GM21526 (cell line): ENCODE measurements around the gene STKLD1.
"Not testable (repeated sequence)": the region's sequence is repeated elsewhere in the genome, so short reads cannot be mapped to it uniquely, and the experiment has no call there.

ENCODE experiments used
- ATAC-seq: cut with Tn5 transposase; IDR thresholded peaks from one replicate; pipeline ENCODE4 v1.9.1; 2021; ENCODE audit warnings: moderate library complexity; ENCODE audit not compliant: unreplicated experiment, low FRiP score

Gene STKLD1

DNA sequence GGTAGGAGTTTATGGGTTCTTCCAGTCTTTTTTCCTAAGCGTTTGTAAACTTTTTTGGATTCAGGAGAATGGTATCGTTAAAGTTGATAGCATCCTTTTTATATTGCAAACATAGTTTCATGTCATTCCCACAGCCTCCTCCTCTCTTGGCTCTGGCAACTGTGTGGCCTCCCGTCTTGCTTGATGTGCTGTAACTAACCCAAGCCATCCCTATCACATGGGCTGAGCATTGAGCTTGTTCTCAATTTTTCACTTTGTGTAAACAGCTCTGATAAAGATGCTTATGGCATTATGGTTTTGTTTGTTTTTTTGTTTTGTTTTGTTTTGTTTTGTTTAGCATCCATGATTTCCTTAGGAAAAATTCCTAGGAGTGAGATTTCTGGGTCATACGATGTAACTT is 4.6 kb downstream of the STKLD1 start:
- no peak for ATAC-seq

DNA sequence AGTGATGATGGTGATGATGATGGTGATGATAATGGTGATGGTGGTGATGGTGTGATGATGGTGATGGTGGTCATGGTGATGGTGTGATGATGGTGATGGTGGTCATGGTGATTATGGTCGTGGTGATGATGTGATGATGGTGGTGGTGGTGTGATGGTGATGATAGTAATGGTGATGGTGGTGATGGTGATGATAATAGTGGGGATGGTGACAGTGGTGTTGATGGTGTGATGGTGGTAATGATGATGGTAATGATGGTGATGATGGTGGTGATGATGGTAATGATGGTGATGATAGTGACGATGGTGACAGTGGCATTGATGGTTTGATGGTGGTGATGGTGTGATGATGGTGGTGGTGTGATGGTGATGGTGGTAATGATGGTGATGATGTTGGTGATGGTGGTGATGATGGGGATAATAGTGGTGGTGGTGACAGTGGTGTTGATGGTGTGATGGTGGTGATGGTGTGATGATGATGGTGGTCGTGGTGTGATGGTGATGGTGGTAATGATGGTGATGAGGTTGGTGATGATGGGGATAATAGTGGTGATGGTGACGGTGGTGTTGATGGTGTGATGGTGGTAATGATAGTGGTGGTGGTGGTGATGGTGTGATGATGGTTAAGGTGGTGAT is 6.5 kb downstream of the STKLD1 start:
- no peak for ATAC-seq

DNA sequence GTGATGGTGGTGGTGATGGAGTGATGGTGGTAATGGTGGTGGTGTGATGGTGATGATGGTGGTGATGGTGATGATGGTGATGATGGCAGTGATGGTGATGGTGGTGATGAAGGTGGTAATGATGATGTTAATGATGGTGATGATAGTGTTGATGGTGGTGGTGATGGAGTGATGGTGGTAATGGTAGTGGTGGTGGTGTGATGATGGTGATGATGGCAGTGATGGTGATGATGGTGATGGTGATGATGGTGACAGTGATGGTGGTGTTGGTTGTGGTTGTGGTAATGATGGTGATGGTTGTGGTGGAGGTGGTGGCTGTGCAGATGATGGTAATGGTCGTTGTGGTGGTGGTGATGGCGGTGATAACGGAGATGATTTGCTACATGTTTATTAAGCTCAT is 7.3 kb downstream of the STKLD1 start:
- ATAC-seq = no peak

DNA sequence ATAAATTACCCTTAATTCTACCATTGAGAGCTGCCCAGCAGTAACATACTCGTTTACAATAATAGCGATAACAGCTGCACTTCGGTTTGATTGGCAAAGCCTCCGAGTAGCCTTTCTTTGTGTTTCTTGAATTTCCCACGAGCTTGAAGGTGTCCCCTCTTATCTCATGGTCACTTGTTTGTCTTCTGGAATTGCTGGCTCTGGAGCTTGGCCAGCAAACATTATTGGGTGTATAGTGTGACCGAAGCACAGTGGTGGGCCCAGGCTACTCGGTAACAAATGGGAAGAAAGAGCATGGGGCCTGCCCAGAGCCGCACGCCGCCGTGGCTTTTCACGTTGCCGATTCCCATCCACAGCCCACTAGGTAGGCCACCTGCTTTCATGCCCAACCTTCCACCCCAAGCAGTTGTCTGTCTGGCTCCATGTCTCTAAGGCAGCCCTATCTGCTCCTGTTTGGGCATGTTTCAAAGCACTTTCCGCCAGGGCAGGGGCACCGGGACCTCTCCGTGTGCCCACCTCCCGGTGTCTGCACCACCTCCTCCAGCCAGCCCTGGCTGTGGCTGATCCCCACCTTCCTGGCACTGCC is 8.7 kb downstream of the STKLD1 start:
- ATAC-seq = no peak

DNA sequence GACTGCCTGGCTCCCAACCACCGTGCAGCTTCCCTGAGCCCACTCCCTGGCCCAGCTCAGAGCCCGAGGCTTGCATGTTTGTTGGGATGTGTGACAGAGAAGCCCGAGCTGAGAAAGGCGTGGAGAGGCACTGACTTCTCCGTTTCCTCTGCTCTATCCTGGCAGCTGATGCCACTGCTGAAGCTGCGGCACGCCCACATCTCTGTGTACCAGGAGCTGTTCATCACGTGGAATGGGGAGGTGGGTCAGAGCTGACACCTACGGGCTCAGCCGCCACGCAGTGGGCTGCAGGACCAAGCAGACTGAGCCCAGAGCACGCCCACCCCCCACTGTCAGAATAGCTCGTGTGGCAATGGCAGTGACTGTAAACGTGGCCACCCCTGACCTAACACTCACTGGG is 9.3 kb downstream of the STKLD1 start:
- no peak for ATAC-seq

GRCh38 chr9:133386338-133386737 is 10.2 kb downstream of the STKLD1 start:
- ATAC-seq = no peak

DNA sequence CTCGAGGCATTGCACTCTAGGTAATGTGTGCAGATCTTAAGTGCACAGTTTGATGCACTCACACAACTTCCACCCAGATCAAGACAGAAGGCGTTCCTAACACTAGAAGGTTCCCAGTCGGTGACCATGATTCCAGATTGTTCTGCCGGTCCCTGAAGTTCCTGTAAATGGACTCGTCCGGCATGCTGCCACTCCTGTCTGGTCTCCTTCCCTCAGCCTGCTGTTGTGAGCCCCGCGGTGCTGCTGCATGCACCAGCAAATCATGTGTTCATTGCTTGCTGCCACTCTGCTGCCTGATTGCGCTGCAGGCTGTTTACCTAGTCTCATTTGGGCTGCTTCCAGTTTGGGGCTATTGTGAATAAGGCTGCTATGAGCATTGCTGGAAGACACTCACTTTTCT is 11.5 kb downstream of the STKLD1 start:
- ATAC-seq = no peak

GRCh38 chr9:133389025-133389557 is 12.9 kb downstream of the STKLD1 start:
- ATAC-seq = no peak

GRCh38 chr9:133389562-133389961 is 13.4 kb downstream of the STKLD1 start:
- no peak for ATAC-seq

DNA sequence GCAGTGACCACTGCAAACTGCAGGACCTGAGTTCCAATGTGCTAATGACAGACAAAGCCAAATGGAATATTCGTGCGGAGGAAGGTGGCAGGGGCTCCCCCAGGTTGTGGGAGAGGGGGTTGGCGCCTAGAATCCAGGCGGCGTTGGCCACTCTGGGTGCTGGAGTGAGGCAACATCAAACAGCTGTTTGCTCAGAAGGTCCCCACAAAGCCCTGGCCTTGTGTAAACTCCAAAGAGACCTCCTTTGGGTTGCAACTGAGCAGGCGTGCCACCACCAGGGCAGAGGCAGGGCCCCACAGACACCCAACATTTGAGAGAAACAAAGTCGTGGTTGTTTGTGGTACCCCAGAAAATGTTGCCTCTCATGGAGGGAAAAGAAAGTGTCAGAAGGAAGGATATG is 14.5 kb downstream of the STKLD1 start:
- no peak for ATAC-seq

DNA sequence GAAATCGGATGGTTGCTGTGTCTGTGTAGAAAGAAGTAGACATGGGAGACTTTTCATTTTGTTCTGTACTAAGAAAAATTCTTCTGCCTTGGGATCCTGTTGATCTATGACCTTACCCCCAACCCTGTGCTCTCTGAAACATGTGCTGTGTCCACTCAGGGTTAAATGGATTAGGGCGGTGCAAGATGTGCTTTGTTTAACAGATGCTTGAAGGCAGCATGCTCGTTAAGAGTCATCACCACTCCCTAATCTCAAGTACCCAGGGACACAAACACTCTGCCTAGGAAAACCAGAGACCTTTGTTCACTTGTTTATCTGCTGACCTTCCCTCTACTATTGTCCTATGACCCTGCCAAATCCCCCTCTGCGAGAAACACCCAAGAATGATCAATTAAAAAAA is 15.3 kb downstream of the STKLD1 start:
- ATAC-seq = not testable (repeated sequence)

DNA sequence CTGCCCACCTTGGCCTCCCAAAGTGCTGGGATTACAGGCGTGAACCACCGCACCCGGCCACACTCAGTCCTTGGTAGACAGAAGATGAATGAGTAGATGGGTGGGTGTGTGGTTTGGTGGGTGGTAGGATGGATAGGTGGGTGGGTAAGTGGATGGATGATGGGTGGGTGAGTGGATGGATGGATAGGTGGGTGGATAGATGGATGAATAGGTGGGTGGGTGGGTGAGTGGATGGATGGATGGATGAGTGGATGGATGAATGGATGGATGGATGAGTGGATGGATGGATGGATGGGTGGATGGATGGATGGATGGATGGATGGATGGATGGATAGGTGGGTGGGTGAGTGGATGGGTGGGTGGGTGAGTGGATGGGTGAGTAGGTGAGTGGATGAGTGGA is 16.1 kb downstream of the STKLD1 start:
- not testable (repeated sequence) for ATAC-seq

DNA sequence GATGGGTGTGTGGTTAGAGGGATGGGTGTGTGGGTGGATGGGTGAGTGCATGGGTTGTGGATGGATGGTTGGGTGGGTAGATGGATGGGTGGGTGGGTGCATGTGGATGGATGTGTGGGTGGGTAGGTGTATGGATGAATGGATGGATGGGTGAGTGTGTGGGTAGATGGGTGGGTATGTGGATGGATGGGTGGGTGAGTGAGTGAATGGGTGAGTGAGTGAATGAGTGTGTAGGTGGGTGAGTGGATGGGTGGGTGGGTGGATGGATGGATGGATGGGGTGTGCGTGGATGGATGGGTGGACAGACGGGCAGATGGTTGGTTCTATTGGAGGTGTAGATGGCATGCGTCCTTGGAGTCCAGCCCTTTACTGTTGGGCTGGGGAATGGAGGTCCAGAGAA is 17.2 kb downstream of the STKLD1 start:
- no peak for ATAC-seq

GRCh38 chr9:133394687-133395271 is 18.6 kb downstream of the STKLD1 start:
- no peak for ATAC-seq

- ATAC-seq = no peak
Measured at GRCh38 chr9:133396952-133397351, 20.8 kb downstream of the STKLD1 start.

DNA sequence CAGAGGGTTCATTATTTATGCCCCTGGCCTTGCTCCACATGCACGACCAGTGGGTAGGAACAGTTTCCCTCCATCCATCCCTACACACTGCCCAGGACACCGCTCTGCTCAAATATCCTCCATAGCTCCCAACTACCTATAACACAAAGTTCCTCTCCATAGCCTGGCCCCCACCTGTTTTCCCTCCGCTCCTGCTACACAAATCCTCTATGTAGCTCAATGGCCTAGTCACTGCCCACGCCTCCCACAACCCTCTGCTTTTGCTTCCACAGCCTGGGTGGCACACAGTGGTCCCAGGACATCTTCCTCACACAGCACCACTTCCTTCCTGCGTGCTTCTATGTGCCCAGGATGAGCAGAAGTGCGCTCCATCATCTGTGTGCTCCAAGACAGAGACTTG is 21.2 kb downstream of the STKLD1 start:
- ATAC-seq = no peak

DNA sequence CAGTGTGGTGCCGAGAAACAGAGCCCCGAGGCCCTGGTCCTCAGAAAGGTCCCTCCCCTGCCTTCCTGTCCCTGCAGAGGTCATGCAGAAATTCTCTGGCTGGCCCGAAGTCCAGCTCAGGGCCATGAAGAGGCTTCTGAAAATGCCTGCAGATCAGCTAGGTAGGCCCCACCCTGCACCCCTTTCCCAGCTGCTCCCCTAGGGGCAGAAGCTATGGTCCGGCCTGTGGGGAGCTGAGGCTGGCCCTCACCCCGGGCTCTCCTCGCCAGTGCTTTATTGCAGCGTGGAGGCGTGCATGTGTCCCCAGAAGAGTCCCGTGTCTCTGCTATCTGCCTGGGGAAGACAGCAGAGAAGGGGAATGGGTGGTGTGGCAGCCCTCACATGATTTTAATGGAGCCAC is 21.7 kb downstream of the STKLD1 start:
- ATAC-seq = no peak

- ATAC-seq = no peak
Measured at GRCh38 chr9:133400292-133400691, 24.1 kb downstream of the STKLD1 start.

DNA sequence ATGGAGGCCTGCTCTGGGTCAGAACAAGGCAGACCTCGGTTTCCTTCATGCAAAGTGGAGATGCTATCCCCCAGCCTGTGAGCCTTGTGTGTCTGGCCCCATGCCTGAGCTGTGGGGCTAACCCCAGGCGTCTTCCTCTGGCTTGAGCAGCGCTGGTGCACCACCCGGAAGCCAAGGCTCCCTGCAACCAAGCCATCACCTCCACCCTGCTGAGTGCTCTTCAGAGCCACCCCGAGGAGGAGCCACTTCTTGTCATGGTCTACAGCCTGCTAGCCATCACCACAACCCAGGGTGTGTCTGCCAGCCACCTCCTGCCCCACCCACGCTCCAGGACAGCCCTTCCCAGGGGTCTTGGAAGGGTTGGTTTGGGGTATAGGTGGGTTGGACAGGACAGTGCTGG is 25.4 kb downstream of the STKLD1 start:
- no peak for ATAC-seq

DNA sequence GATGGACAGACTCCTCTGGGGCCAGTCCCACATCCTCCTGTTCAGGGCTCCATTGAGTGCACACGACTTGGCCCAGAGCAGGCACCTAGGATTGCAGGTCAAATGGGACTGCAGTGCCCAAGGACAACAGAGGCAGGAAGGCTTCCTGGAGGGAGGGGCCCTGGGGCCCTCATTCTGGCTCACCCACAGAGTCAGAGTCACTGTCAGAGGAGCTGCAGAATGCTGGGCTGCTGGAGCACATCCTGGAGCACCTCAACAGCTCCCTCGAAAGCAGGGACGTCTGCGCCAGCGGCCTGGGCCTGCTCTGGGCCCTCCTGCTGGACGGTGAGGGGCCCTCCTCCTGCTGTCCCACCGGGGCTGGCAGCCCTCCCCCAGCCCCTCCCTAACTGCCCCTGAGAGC is 26.5 kb downstream of the STKLD1 start:
- ATAC-seq = no peak

GRCh38 chr9:133403766-133404453 is 27.7 kb downstream of the STKLD1 start:
- ATAC-seq = no peak
